Bladder microvascular endothelial cell (primary cell): ENCODE measurements around the gene ZNF480. TPM values are rescaled to one million over a fixed set of nuclear protein-coding genes. Genes with fewer than 3 reads are reported as not detected.

Source experiments
- total RNA-seq: library from RNA; depleted of rRNA; stranded (reverse); fragments of >200 nt; gene quantifications from 2 replicates; pipeline ENCODE4 v1.2.3, GENCODE V29; 2014

Gene ZNF480
- 4.9 and 6.7 TPM in 2 replicates for total RNA-seq

DNA sequence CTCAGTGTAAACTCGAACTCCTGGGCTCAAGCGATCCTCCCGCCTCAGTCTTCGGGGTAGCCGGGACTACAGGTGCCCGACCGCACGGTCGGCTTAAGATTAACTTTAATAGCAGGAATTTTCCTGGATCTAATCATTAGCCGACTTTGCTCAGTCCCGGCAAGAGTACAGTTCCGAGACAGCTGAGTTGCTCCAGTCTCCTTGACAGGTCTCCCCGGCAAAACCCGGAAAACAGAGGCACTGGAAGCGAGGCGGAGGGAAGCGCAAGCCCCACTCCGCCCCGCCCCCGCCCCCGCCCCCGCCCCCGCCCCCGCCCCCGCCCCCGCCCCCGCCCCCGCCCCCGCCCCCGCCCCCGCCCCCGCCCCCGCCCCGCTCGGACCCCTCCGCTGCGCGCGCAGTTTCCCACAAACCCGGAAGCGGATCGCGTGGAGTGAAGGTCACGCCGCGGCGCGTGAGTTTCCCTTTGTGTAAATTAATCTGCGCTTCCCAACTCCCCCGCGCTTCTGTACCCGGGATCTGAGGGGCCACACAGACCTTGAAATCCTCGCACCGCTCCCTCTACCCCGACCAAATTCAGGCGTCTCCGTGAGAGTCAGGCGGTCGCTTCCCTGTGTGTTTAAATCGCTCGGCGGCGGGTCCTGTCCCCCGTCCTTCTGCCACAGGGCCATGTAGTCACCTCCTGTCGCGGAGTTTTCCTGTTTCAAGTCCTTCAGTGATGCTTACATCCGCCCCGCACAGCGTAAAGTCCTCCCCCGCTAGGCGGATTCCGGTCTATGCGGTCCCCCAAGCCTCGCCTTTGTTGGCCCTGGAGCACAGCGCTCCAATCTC, at the start of gene ZNF480:
ZNF480 (plus strand) TSS at position 397 of the 828 bp plus-strand sequence. CDS start 3,244 bp downstream, outside the sequence.

DNA sequence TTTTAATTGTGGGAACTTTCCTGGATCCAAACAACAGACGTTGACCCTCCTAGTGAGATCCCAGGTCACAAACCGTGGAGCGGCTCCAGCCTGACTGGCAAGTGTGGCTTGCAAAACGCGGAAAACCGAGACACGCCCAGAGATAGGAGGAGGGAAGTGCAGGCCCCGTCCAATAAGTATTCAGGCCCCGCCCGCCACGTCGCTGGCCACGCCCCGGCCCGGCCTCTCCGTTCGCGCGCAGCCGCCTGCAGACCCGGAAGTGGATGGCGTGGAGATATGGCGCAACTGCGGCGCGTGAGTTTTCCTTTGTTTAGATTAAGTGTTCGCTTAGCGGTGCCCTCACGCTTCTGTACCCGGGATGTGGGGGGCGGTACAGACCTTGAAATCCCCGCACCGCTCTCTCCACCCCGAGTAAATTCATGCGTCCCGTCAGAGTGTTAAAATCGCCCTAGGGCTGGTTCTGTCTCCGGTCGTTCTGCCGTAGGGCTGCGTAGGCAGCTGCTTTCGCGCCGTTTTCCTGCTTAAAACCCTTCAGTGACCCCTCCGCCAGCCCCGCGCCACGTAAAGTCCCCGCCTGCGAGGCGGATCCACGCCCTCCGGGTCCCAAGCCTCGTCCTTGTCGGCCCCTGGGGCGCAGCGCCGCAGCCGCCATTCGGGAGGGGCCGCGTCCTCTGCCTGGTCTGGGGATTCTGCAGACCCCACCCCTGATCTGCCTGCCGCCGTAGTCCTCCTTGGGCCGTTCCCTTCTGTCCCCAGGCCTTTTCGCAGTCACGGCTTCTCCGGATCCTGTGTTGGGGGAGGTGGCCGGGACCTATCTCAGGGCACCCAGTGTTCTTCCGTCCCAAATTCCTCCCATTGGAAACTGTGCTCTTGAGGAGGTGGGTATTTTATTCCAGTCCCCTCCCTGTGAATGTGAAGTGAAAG, 27.4 kb upstream of the ZNF480 start, which contains the start of gene ZNF766:
ZNF766 (plus strand) TSS at position 250 of the 924 bp plus-strand sequence; CDS start at position 277, 27 bp downstream.

DNA sequence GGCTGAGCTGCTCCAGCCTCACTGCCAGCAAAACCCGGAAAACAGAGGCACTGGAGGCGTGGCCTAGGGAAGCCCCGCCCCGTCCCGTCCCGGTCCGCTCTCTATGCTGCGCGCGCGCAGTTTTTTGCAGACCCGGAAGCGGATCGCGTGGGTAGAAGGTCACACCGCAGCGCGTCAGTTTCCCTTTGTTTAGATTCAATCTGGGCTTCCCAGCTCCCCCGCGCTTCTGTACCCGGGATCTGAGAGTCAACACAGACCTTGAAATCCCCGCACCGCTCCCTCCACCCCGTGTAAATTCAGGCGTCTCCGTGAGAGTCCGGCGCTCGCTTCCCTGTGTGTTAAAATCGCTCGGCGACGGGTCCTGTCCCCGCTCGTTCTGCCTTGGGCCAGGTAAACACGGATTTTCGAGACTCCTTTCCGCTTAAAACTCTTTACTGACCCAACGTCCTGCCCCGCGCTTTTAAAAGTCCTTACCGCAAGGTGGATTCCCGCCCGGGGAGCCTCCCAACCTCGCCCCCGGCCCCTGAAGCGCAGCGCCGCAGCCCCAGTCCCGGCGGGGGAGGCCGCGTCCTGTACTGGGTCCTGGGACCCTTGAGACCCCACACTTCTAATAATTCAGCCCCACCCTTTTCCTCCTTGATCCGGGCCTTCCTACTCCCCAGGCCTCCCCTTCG, 39.3 kb downstream of the ZNF480 start, which contains the start of gene ZNF610:
ZNF610 (plus strand) TSS at position 127 of the 674 bp plus-strand sequence. CDS start 12,930 bp downstream, outside the sequence.

DNA sequence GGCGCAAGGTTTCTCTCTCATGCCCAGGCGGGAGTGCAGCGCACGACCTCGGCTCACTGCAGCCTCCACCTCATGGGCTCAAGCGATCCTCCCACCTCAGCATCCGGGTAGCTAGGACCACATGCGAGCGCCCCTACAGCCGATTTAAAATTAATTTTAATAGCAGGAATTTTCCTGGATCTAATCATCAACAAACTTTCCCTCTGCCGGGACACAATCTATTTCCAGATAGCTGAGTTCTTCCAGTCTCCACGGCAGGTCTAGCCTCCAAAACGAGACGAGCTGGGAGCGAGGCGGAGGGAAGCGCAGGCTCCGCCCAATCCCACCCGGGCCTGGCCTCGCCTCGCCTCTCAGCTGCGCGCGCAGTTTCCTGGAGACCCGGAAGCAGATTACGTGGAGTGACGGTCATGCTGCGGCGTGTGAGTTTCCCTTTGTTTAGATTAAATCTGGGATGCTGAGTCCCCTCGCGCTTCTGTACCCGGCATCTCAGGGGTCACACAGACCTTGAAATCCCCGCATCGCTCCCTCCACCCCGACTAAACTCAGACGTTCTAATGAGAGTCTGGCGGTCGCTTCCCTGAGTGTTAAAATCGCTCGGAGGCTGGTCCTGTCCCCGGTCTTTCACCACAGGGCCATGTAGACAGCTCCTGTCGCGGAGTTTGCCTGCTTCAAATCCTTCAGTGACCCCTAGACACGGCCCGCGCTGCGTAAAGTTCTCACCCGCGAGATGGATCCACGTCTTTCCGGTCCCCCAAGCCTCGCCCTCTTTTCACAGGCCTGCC, 72.8 kb downstream of the ZNF480 start, which contains the start of gene ZNF880:
ZNF880 (plus strand) TSS at position 365 of the 782 bp plus-strand sequence; CDS start at position 408, 43 bp downstream.

Other genes starting within 250 kb of the ZNF480 start
- gene ZNF432, start 248.3 kb upstream of the ZNF480 start, total RNA-seq, result 3.9 and 8.4 TPM in 2 replicates
- gene ZNF841, start 201.4 kb upstream of the ZNF480 start, total RNA-seq, result 9.4 and 20.1 TPM in 2 replicates
- gene ZNF616, start 157.2 kb upstream of the ZNF480 start, total RNA-seq, result 4.7 and 13.0 TPM in 2 replicates
- gene ZNF836, start 125.5 kb upstream of the ZNF480 start, total RNA-seq, result 5.3 and 11.7 TPM in 2 replicates
- gene PPP2R1A, start 107.1 kb upstream of the ZNF480 start, total RNA-seq, result 79.8 and 217 TPM in 2 replicates
- gene ZNF766, start 27.6 kb upstream of the ZNF480 start, total RNA-seq, result 4.9 and 16.7 TPM in 2 replicates
- gene ZNF610, start 39.1 kb downstream of the ZNF480 start, total RNA-seq, result 1.3 and 3.2 TPM in 2 replicates
- 10.5 and 14.8 TPM in 2 replicates for gene ZNF880, start 72.8 kb downstream of the ZNF480 start, total RNA-seq
- 5.5 and 14.9 TPM in 2 replicates for gene ZNF528, start 100.7 kb downstream of the ZNF480 start, total RNA-seq
- gene ZNF534, start 132.0 kb downstream of the ZNF480 start, total RNA-seq, result 0.06 TPM in 1 of 2 replicates, not detected in the other
- 1.3 and 3.9 TPM in 2 replicates for gene ZNF578, start 156.4 kb downstream of the ZNF480 start, total RNA-seq
- 10.4 and 26.4 TPM in 2 replicates for gene ZNF808, start 230.5 kb downstream of the ZNF480 start, total RNA-seq